Measurements from ENCODE around the gene NDST4.

NDST4 gene

DNA sequence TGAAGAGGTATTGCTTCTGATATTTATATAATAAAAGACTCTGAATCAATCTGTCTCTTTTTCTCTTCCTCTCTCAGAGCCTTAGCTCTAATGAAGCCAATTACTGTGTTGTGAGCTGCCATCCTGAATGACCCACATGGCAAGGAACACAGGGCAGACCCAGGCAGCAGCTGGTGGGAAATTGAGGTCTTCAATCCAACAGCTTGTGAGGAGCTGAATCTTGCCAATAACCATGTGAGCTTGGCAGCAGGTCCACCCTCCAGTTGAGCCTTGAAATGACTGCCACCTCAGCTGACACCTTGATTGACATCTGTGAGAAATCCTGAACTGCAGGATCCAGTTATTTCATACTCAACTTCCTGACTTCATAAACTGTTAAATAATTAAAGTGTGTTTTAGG is 149.4 kb downstream of the NDST4 start:
- Histone ChIP-seq H3K36me3 (ENCODE audit: insufficient read depth, low read length) (no peaks in the 10 kb centered on the region), H3K9ac (ENCODE audit: low read depth, low read length) (no peak overlapping the region), H3K9me3 (replicated peaks; ENCODE audit: low read length) (no peaks in the 10 kb centered on the region), H3K27me3 (ENCODE audit: control insufficient read depth, insufficient read depth, low read length) (no peaks in the 10 kb centered on the region), H3K4me3 (ENCODE audit: low read length) (no peak overlapping the region), H3K4me2 (ENCODE audit: low read length) (no peak overlapping the region), H3K4me1 (ENCODE audit: control insufficient read depth, insufficient read depth, low read length) (no peaks in the 10 kb centered on the region)

DNA sequence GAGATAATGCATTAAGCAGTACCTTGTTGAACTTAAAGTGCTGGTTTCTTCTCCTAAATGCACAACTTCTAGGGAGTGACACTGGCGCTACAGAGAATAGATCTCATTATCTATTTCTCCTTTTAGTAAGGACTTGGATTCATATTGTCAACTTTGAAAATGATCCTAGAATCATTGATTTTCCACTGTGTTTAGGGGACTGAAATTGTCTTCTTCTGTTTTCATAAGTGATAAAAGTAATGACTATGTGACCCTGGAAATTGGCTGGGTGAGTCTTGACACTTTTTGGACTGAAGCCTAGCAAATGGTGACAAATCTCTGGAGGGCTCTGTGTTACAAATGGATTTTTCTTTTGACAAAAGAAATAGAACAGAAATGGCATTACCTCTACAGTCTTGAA is 167.8 kb downstream of the NDST4 start:
- Histone ChIP-seq H3K4me3 (ENCODE audit: low read length) (no peak overlapping the region), H3K36me3 (ENCODE audit: insufficient read depth, low read length) (no peaks in the 10 kb centered on the region)

DNA sequence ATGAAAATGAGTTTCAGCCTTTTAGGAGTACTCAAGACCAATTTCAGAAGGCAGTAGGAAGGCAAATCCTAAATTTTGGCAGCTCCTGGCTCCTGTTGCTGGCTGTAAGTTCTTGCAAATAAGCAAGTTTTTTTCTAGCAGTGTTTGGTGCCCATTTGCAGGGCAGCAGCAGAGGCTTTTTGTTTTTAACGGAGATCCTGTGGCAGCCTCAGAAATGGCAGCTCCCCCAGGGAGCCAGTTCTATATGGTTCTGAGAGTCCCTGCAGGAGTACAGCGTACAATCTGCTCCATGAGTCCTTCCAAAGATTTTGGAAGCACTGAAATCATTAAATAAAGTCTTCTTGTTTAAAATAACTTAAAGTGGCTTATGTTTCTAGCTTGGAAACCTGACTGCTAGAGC is 171.9 kb downstream of the NDST4 start:
- H3K4me3 ChIP-seq (ENCODE audit: low read length) = no peak overlapping the region
- H3K36me3 ChIP-seq (ENCODE audit: insufficient read depth, low read length) = no peaks in the 10 kb centered on the region
- H3K4me1 ChIP-seq (ENCODE audit: control insufficient read depth, insufficient read depth, low read length) = no peaks in the 10 kb centered on the region
- no peaks in the 10 kb centered on the region for H3K9me3 ChIP-seq (replicated peaks; ENCODE audit: low read length)
- no peak overlapping the region for H3K9ac ChIP-seq (ENCODE audit: low read depth, low read length)
- H3K27me3 ChIP-seq (ENCODE audit: control insufficient read depth, insufficient read depth, low read length) = no peaks in the 10 kb centered on the region
- H3K4me2 ChIP-seq (ENCODE audit: low read length) = no peak overlapping the region

More for the DNA sequence above, 167.8 kb downstream of the NDST4 start:
- H3K4me2 ChIP-seq (ENCODE audit: low read length) = no peak overlapping the region
- no peak overlapping the region for H3K9ac ChIP-seq (ENCODE audit: low read depth, low read length)
- H3K9me3 ChIP-seq (replicated peaks; ENCODE audit: low read length) = no peaks in the 10 kb centered on the region
- no peaks in the 10 kb centered on the region for H3K4me1 ChIP-seq (ENCODE audit: control insufficient read depth, insufficient read depth, low read length)
- no peaks in the 10 kb centered on the region for H3K27me3 ChIP-seq (ENCODE audit: control insufficient read depth, insufficient read depth, low read length)

DNA sequence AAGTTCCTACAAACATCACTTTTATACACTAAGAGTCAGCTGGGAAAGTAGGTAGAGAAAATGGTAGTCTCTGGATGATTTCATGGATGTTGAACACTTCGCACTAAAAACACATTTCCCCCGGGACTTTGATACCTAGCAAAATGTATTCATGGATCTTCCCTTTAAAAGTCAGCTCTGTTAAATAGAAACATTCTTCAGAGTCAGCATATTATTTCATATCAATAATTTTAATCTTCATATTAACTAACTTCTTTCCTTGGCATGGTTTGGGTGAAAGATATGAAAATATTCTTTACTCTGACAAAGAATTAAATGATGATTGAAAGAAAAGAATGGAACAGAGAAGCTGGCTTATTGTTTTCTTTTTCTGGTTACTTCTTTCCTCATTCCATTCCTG is 185.5 kb downstream of the NDST4 start:
- Histone ChIP-seq H3K36me3 (ENCODE audit: insufficient read depth, low read length) (no peaks in the 10 kb centered on the region), H3K27me3 (ENCODE audit: control insufficient read depth, insufficient read depth, low read length) (no peaks in the 10 kb centered on the region), H3K4me1 (ENCODE audit: control insufficient read depth, insufficient read depth, low read length) (no peaks in the 10 kb centered on the region), H3K9me3 (replicated peaks; ENCODE audit: low read length) (no peaks in the 10 kb centered on the region), H3K4me3 (ENCODE audit: low read length) (no peak overlapping the region), H3K4me2 (ENCODE audit: low read length) (no peak overlapping the region), H3K9ac (ENCODE audit: low read depth, low read length) (no peak overlapping the region)

DNA sequence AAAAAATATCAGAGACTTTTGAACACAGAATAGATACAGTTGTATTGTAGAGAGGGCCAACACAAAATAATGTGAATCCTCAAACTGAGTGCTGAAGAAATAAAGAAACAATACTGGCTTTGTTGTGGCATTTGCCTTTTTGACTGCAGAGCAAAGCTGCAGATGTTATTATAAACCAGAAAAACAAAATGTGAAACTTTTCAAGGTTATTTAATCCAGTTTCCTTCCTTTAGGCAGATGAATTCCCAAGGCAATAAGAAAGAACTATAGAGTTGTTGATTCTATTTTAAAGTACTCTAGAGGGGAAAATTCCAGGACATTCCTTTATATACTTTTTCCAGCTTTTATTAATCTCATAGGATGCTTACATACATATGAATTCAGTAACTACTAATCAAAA is 186.8 kb downstream of the NDST4 start:
- no peaks in the 10 kb centered on the region for H3K27me3 ChIP-seq (ENCODE audit: control insufficient read depth, insufficient read depth, low read length)
- H3K9ac ChIP-seq (ENCODE audit: low read depth, low read length) = no peak overlapping the region
- no peaks in the 10 kb centered on the region for H3K4me1 ChIP-seq (ENCODE audit: control insufficient read depth, insufficient read depth, low read length)
- H3K9me3 ChIP-seq (replicated peaks; ENCODE audit: low read length) = no peaks in the 10 kb centered on the region
- H3K4me3 ChIP-seq (ENCODE audit: low read length) = no peak overlapping the region
- H3K36me3 ChIP-seq (ENCODE audit: insufficient read depth, low read length) = no peaks in the 10 kb centered on the region
- H3K4me2 ChIP-seq (ENCODE audit: low read length) = no peak overlapping the region

DNA sequence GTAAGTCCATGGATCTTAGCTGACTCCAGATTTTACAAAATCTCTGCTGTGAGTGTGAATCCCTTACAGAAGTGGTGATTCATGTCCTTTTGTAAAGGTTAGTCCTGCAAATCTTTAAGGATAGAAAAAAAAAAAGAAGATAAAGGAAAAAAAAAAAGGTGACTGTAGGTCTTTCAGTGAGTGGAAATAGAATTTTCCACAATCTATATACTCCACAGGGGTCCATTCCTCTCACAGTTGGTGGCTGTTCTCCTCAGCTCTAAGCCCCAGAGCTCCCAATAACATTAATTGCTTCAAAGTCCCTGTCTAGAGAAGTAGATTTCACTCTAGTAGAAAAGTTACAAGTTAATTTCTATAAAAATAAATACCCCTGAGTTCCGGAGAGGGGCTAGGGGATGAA is 189.1 kb downstream of the NDST4 start:
- H3K9me3 ChIP-seq (replicated peaks; ENCODE audit: low read length) = no peaks in the 10 kb centered on the region
- no peak overlapping the region for H3K4me3 ChIP-seq (ENCODE audit: low read length)
- no peak overlapping the region for H3K9ac ChIP-seq (ENCODE audit: low read depth, low read length)
- no peaks in the 10 kb centered on the region for H3K27me3 ChIP-seq (ENCODE audit: control insufficient read depth, insufficient read depth, low read length)
- H3K4me1 ChIP-seq (ENCODE audit: control insufficient read depth, insufficient read depth, low read length) = no peaks in the 10 kb centered on the region
- no peak overlapping the region for H3K4me2 ChIP-seq (ENCODE audit: low read length)
- no peaks in the 10 kb centered on the region for H3K36me3 ChIP-seq (ENCODE audit: insufficient read depth, low read length)

DNA sequence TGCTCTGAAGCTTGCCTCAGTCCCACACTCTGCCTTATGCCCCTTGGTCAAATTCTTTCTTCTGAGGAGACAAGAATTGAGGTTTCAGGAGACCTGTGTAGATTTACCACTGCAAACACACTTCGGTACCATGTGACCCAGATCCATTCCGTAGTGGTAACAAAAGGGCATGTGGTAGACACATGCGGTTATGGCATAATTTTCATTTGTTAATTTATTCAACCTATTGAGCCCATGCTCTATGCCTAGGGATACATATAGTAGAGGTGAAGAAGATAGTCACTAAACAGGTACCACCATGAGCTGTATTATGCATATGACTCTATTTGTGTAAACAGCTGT is 190.9 kb downstream of the NDST4 start:
- H3K4me2 ChIP-seq (ENCODE audit: low read length) = no peak overlapping the region
- no peaks in the 10 kb centered on the region for H3K36me3 ChIP-seq (ENCODE audit: insufficient read depth, low read length)
- H3K9ac ChIP-seq (ENCODE audit: low read depth, low read length) = no peak overlapping the region
- no peaks in the 10 kb centered on the region for H3K9me3 ChIP-seq (replicated peaks; ENCODE audit: low read length)
- H3K27me3 ChIP-seq (ENCODE audit: control insufficient read depth, insufficient read depth, low read length) = no peaks in the 10 kb centered on the region
- no peak overlapping the region for H3K4me3 ChIP-seq (ENCODE audit: low read length)
- H3K4me1 ChIP-seq (ENCODE audit: control insufficient read depth, insufficient read depth, low read length) = no peaks in the 10 kb centered on the region

DNA sequence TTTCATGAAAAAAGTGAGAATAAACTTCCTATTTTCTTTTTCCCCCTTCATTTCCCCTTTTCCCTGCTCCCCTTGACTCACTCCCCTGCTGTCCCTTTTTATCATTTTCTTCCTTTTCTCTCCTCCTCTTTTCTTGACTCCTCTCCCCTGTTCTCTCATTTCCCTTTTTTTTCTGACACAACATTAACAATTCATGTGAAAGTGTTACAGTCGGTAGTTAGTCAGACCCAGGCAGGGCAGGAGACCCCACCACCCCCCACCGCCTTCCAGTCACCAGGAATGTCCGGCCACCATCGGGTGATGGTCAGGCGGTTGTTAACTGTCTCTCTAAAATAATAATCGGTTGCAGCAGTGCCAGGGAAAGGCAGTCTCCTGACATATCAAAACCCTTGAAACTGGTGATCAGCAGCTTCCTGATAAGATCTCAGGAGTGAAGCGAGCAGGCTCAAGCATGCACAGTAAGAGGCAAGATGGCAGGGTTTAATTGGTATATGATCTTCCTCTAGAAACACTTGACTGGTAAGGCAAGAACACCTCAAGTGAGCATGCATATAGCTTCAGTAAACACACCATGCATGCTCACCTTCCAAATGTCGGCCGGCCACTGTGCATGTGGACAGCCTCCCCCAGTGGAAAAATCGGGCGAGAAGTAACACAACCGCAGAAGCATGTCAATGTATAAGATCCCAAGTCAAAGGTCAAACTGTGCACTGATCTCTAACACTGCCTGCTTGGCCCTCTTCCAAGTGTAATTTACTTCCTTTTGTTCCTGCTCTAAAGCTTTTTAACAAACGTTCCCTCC is 191.4 kb downstream of the NDST4 start:
- H3K4me3 ChIP-seq (ENCODE audit: low read length) = no peak overlapping the region

DNA sequence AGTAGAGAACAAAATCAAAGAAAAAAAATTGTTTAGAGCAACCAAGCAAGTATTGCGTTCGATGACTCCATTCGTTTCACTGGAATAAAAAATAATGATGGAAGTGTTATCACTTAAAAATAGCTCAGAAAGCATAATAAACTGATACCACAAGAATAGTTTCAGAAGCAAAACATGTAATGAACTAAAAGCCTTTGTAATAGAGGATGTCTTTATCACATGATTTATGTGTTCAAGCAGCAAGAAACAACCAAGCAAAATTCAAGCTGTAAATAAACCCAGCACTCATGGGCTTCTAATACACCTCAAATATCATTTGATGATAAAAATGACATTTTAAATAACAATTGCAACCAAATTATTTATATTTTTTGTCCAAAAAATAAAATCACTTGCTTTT is 192.2 kb downstream of the NDST4 start:
- no peaks in the 10 kb centered on the region for H3K4me1 ChIP-seq (ENCODE audit: control insufficient read depth, insufficient read depth, low read length)
- no peaks in the 10 kb centered on the region for H3K9me3 ChIP-seq (replicated peaks; ENCODE audit: low read length)
- H3K27me3 ChIP-seq (ENCODE audit: control insufficient read depth, insufficient read depth, low read length) = no peaks in the 10 kb centered on the region
- H3K9ac ChIP-seq (ENCODE audit: low read depth, low read length) = no peak overlapping the region
- no peaks in the 10 kb centered on the region for H3K36me3 ChIP-seq (ENCODE audit: insufficient read depth, low read length)
- no peak overlapping the region for H3K4me2 ChIP-seq (ENCODE audit: low read length)
- no peak overlapping the region for H3K4me3 ChIP-seq (ENCODE audit: low read length)

More for the DNA sequence above, 191.4 kb downstream of the NDST4 start:
- no peak overlapping the region for H3K4me2 ChIP-seq (ENCODE audit: low read length)
- H3K9ac ChIP-seq (ENCODE audit: low read depth, low read length) = no peak overlapping the region
- no peaks in the 10 kb centered on the region for H3K4me1 ChIP-seq (ENCODE audit: control insufficient read depth, insufficient read depth, low read length)
- H3K9me3 ChIP-seq (replicated peaks; ENCODE audit: low read length) = no peaks in the 10 kb centered on the region
- H3K36me3 ChIP-seq (ENCODE audit: insufficient read depth, low read length) = no peaks in the 10 kb centered on the region
- no peaks in the 10 kb centered on the region for H3K27me3 ChIP-seq (ENCODE audit: control insufficient read depth, insufficient read depth, low read length)

DNA sequence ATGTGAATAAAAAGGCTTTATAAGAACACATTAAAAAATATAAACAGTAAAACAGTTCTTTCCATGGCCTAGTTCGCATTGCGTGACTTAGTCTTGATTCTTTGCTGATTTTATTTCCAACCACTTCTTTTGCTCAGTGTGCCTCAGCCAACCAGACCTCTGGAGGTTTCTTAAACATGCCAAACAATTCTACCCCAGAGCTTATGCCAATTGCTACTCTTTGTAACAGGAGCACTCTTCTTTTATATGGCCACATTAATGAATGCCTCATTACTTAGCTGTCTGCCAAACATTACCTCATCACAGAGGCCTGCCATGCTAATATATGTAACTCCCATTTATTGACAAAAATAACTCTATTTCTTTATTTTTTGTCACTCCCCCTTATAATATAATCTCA is 202.3 kb downstream of the NDST4 start:
- no peak overlapping the region for H3K4me3 ChIP-seq (ENCODE audit: low read length)
- no peak overlapping the region for H3K9ac ChIP-seq (ENCODE audit: low read depth, low read length)
- no peaks in the 10 kb centered on the region for H3K36me3 ChIP-seq (ENCODE audit: insufficient read depth, low read length)
- no peak overlapping the region for H3K4me2 ChIP-seq (ENCODE audit: low read length)
- no peaks in the 10 kb centered on the region for H3K9me3 ChIP-seq (replicated peaks; ENCODE audit: low read length)
- no peaks in the 10 kb centered on the region for H3K4me1 ChIP-seq (ENCODE audit: control insufficient read depth, insufficient read depth, low read length)
- no peaks in the 10 kb centered on the region for H3K27me3 ChIP-seq (ENCODE audit: control insufficient read depth, insufficient read depth, low read length)

DNA sequence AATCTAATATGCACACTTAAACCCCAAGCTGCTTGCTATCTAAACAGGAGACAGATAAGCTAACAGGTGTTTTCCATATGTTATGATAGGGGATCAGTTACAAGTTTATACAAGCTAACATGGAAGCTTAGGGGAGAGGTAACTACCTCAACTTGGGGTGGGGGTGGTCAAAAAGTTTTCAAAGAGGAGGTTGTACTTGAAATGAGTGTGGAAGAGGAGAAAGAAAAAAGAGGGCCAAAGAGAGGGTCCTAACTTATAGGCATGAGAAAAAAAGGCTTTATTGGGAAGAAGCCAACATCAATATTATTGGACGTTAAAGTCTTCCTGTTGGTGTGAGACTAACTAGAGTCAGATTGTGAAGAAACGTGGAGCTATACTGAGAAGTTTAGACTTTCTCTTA is 205.9 kb downstream of the NDST4 start:
- no peak overlapping the region for H3K4me2 ChIP-seq (ENCODE audit: low read length)
- no peak overlapping the region for H3K4me3 ChIP-seq (ENCODE audit: low read length)
- H3K9ac ChIP-seq (ENCODE audit: low read depth, low read length) = no peak overlapping the region

DNA sequence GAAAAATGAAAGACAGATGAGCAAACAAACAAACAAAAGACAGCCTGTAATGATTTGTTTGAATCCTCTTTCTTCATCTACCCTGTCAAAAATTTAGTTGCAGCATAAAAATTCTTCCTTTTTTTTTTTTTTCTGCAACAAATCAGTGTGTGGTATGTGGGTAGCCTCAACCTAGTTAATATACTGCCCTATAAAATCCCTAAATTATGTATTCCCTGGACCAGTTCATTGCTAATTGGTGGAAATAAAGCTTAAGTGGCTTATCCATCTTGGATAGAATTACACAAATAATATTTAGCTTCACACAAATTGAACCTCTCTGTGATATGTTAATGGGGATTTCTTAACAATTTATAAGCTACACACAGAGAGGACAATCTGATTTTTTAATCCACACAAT is 208.4 kb downstream of the NDST4 start:
- H3K9ac ChIP-seq (ENCODE audit: low read depth, low read length) = no peak overlapping the region
- no peaks in the 10 kb centered on the region for H3K36me3 ChIP-seq (ENCODE audit: insufficient read depth, low read length)
- H3K4me2 ChIP-seq (ENCODE audit: low read length) = no peak overlapping the region
- no peaks in the 10 kb centered on the region for H3K9me3 ChIP-seq (replicated peaks; ENCODE audit: low read length)
- no peaks in the 10 kb centered on the region for H3K27me3 ChIP-seq (ENCODE audit: control insufficient read depth, insufficient read depth, low read length)
- no peaks in the 10 kb centered on the region for H3K4me1 ChIP-seq (ENCODE audit: control insufficient read depth, insufficient read depth, low read length)
- H3K4me3 ChIP-seq (ENCODE audit: low read length) = no peak overlapping the region

More for the DNA sequence above, 205.9 kb downstream of the NDST4 start:
- no peaks in the 10 kb centered on the region for H3K36me3 ChIP-seq (ENCODE audit: insufficient read depth, low read length)
- no peaks in the 10 kb centered on the region for H3K27me3 ChIP-seq (ENCODE audit: control insufficient read depth, insufficient read depth, low read length)
- no peaks in the 10 kb centered on the region for H3K9me3 ChIP-seq (replicated peaks; ENCODE audit: low read length)
- H3K4me1 ChIP-seq (ENCODE audit: control insufficient read depth, insufficient read depth, low read length) = no peaks in the 10 kb centered on the region
